Stimulated activated CD4-positive, alpha-beta T cell treated with anti-CD3 and anti-CD28 coated beads, Interleukin-2, amount 100 ng/mL, for 48 hours (primary cell): ENCODE results near the gene XRCC4.
"Not testable (repeated sequence)": the region's sequence is repeated elsewhere in the genome, so short reads cannot be mapped to it uniquely, and the experiment has no call there.

Experiments used
- DNase-seq, 2 donors: peaks; one replicate each; pipeline ENCODE4 v3.0.0-alpha.2; 2020

XRCC4 gene

GRCh38 chr5:83076742-83077661 is at the start of gene XRCC4, which contains the start of gene TMEM167A:
XRCC4 (plus strand) TSS chr5:83077547; CDS start chr5:83104920, 27,373 bp downstream.
TMEM167A (minus strand) TSS chr5:83077394; CDS start chr5:83077323, 71 bp downstream.
- DNase-seq: peak; percentile 81 to 84

- no peak for DNase-seq
Observed at GRCh38 chr5:83029912-83030311, 47.4 kb upstream of the XRCC4 start.

DNA sequence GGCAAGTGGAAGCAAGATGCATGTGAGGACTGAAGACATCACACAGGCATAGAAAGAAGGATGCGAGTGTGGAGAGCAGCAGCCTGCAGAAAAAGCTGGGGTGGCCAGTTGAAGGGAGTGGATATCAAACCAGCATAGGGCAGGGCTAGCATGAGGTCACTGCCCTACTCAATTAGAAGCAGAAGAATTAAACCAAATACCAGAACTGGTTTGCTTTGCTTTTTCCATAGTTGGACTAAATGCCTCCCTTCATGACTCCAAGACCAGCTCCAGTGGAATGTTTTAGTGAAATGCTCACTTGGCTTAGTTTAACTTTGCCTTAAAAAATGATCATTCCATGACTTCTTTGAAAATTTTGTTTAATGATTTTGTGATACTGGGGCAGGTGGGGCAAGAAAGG is 46.0 kb upstream of the XRCC4 start:
- DNase-seq: no peak

DNA sequence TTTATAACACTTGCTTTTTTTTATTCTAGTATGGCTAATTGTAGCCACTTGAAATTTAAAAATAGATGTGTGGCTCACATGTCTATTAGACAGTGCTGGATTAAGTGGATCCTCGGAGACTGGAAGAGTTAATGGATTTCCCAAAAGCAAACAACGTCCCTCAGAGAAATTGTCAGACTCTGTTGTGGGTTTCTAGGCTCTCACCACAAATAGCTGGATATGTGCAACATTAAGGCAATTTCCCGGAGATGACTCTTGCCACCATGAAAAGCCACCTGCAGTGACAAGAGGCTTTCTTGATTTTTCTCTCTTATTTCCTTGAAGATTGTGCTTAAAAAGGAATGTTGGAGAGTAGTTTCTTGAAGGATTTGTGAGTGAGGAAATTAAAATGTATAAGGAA is 43.3 kb upstream of the XRCC4 start:
- DNase-seq: no peak

GRCh38 chr5:83034528-83035207 is 42.7 kb upstream of the XRCC4 start:
- DNase-seq: no peak

DNA sequence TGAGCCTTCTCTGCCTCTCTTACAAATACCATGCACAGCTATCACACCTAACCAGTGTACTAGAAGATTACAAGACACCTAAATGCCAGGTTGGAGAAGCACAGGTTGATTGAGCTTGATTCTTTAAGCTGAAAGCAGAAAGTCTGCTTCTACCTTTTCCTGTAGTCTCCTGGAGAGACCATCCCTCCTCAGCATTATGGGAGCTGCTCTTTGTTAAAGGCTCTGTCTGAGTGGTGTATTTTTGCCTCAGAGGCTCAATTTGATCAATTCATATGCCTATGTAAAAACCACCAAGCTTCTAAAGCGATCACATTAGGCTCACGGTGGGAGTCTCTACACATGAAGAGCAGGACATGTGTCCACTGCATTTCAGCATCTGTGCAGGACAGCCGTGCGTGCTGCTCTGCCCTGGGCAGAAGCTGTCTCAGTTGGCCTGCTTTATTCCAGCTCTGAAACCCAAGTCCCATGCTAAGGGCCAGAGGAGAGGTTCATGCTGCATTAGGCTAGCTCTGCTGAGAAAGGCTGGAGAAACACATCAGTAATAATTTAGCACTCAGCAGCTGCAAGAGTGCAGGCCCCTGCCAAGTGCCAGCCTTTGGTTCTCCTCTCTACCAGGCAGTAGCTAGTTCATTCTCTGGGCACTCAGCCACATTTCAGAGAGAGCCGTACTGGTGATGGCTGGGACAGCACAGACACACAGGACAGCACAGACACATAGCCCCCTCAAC is 41.8 kb upstream of the XRCC4 start:
- no peak for DNase-seq

DNA sequence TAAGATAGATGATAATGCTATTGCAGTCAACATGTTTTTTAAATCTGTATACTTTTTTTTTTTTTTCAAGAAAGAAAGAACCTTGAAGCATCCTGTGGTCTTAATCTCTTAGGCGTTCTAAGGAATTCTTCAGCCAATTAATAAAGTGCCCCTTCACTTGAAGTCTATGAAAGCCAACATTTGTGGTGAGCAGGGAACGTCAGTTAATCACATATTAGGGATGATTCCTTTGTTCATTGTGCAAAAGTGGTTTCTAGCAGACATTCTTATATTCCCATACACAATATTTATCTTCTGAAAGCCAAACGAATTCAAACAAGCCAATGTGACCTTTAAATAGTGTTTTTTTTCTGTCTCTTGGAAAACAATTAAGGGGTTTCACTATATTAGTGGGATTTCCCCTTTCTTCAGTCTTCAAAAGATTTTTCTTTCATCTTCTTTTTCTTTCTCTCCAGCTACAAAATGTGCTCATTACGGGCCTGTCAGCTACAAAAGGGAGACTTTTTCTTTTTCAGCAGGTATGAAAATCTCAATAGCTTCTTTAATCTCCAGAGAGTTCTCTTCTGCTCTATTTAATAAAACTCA is 40.3 kb upstream of the XRCC4 start:
- no peak for DNase-seq

GRCh38 chr5:83038924-83039323 is 38.4 kb upstream of the XRCC4 start:
- no peak for DNase-seq

DNA sequence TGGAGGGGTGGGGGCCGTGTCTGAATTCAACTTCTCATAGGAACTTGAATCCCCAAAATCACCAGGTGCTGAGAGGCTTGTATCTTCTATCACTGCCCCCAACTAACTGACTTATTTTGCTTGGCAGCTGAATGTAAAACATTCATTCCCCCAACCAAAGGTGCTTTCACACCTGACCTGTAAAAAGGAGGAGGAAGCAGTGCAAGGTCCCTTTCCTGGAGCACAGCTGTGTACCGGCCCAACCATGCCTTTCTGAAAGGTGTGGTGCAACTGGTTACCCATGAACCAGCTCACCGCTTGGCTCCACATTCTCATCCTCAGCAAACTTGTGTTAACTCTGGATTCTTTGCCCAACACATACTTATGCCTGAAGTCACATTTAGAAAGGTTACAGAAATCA is 34.8 kb upstream of the XRCC4 start:
- DNase-seq: no peak

- DNase-seq: no peak
Observed at GRCh38 chr5:83044926-83045325, 32.4 kb upstream of the XRCC4 start.

DNA sequence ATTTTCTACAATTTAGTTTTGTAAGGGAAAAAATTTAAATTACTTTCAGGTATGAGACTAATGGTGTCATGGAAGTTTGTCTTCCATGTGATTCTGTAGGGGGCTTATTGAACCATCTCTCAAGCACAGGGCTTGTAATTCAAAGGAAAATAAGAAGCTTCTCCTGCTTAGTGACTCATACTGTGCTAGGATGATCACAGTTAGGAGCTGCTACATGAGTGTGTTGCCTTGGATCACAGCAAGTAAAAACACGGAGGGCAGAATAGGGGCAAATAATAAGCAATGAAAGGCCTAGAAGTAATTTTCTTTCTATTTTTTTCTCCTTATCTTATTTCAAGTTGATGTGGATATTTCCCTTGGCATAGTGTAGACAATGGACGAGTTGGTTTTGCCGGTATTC is 29.1 kb upstream of the XRCC4 start:
- no peak for DNase-seq

DNA sequence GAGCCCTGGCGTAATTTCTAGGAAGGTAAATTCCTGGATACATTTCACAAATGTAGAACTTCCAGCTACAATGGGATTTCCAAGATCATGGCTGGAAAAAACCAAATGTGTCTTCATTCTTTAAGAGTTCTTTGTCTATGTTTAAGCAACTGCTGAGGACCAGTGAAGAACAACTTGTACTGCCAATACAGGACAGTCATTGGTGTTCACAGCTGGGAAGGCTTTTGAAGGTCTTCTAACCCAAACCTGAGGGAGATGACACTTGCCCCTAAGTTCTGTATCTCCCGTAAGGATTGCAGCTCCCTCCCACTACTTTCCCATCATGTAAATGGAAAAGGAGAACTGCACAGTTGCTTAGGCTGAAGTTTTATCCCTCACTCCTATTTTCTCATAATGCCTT is 28.5 kb upstream of the XRCC4 start:
- no peak for DNase-seq

- DNase-seq: no peak
Observed at GRCh38 chr5:83049370-83049885, 27.9 kb upstream of the XRCC4 start.

- DNase-seq: no peak
Observed at GRCh38 chr5:83050723-83051340, 26.5 kb upstream of the XRCC4 start.

DNA sequence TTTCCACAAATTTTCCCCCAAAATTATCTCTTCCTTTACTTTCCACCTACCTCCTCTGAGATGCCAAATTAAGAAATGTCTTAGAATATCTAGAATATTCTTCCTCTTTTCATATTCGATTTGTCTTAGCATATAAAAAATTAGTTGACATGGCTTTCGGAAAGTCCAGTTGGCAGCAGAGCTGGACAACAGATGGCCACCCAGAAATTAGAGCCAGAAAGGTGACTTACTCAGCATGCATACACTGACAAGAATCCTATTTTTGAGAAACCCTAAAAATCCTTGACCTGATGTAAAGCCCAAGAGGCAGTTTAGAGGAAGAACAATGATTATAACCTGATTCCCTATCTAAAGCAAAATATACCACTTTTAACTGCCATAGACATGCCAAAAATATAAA is 22.2 kb upstream of the XRCC4 start:
- no peak for DNase-seq

- DNase-seq: no peak
Observed at GRCh38 chr5:83058726-83059125, 18.6 kb upstream of the XRCC4 start.

- DNase-seq: no peak
Observed at GRCh38 chr5:83059341-83059740, 18.0 kb upstream of the XRCC4 start.

DNA sequence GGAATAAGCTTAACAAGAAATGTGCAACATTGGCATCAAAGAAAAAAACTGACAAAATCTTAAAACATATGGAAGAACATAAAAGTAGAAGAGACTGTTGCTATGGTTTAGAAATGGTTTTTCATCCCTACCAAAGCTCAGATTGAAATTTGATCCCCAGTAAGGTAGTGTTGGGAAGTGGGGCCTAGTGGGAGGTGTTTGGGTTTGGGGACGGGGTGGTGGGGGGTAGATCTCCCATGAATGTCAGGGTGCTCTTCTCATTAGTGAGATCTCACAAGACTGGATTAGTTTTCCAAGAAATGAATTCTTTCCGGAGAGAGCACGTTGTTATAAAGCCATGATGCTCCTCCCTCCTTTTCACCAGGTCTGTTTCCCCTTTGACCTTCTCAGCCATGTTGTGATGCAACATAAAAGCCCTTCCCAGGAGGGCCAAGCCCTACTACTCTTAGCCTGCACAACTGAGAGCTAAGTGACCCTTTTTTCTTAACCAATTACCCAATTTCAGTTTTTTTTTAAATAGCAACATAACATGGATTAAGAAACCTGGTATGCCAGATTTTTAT is 10.7 kb upstream of the XRCC4 start:
- DNase-seq: no peak

DNA sequence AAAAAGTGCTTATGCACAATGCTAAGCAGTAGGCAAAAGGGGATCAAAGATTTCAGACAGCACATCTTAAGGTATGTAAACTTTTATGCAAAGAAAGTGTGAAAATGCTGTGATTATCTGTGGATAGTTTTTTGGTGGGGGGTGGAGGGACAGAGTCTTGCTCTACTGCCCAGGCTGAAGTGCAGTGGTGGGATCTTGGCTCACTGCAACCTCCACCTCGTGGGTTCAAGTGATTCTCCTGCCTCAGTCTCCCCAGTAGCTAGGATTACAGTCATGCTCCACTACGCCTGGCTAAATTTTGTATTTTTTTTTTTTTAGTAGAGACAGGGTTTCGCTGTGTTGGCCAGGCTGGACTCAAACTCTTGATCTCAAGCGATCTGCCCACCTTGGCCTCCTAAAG is 10.0 kb upstream of the XRCC4 start:
- DNase-seq: not testable (repeated sequence)

GRCh38 chr5:83069096-83069799 is 8.1 kb upstream of the XRCC4 start:
- DNase-seq: no peak
